Ishikawa (cell line): ENCODE results near the gene IGLON5.

Experiments
- CEBPB ChIP-seq: IDR thresholded peaks from 2 replicates; pipeline ENCODE4 v1.6.1; 2012
- CREB1 ChIP-seq: IDR thresholded peaks from 2 replicates; pipeline ENCODE4 v1.6.1; 2012; ENCODE audit warnings: low read depth
- EGR1 ChIP-seq: IDR thresholded peaks from 2 replicates; pipeline ENCODE4 v1.6.1; 2012
- EP300 ChIP-seq: IDR thresholded peaks from 2 replicates; pipeline ENCODE4 v1.6.1; 2012; ENCODE audit warnings: borderline replicate concordance
- FOXM1 ChIP-seq: IDR thresholded peaks from 2 replicates; pipeline ENCODE4 v1.6.1; 2012; ENCODE audit warnings: low read depth, borderline replicate concordance
- NFIC ChIP-seq: IDR thresholded peaks from 2 replicates; pipeline ENCODE4 v1.6.1; 2012
- RAD21 ChIP-seq: IDR thresholded peaks from 2 replicates; pipeline ENCODE4 v1.6.1; 2012; ENCODE audit warnings: low read depth
- TAF1 ChIP-seq: IDR thresholded peaks from 2 replicates; pipeline ENCODE4 v1.6.1; 2012; ENCODE audit warnings: low read depth, mild to moderate bottlenecking
- TCF12 ChIP-seq: IDR thresholded peaks from 2 replicates; pipeline ENCODE4 v1.6.1; 2012; ENCODE audit warnings: low read depth
- TEAD4 ChIP-seq: IDR thresholded peaks from 2 replicates; pipeline ENCODE4 v1.6.1; 2012
- YY1 ChIP-seq: IDR thresholded peaks from 2 replicates; pipeline ENCODE4 v1.6.1; 2012; ENCODE audit warnings: low read depth
- ZBTB7A ChIP-seq: IDR thresholded peaks from 2 replicates; pipeline ENCODE4 v1.6.1; 2012; ENCODE audit warnings: low read depth
- TF ChIP-seq, protein P1 (sequence below): IDR thresholded peaks from 2 replicates; pipeline ENCODE4 v1.6.1; 2012
- TF ChIP-seq, protein P2 (sequence below): IDR thresholded peaks from 2 replicates; pipeline ENCODE4 v1.6.1; 2012; ENCODE audit warnings: low read depth, mild to moderate bottlenecking
- TF ChIP-seq, protein P3 (sequence below): IDR thresholded peaks from 2 replicates; pipeline ENCODE4 v1.6.1; 2012

The IGLON5 gene

DNA sequence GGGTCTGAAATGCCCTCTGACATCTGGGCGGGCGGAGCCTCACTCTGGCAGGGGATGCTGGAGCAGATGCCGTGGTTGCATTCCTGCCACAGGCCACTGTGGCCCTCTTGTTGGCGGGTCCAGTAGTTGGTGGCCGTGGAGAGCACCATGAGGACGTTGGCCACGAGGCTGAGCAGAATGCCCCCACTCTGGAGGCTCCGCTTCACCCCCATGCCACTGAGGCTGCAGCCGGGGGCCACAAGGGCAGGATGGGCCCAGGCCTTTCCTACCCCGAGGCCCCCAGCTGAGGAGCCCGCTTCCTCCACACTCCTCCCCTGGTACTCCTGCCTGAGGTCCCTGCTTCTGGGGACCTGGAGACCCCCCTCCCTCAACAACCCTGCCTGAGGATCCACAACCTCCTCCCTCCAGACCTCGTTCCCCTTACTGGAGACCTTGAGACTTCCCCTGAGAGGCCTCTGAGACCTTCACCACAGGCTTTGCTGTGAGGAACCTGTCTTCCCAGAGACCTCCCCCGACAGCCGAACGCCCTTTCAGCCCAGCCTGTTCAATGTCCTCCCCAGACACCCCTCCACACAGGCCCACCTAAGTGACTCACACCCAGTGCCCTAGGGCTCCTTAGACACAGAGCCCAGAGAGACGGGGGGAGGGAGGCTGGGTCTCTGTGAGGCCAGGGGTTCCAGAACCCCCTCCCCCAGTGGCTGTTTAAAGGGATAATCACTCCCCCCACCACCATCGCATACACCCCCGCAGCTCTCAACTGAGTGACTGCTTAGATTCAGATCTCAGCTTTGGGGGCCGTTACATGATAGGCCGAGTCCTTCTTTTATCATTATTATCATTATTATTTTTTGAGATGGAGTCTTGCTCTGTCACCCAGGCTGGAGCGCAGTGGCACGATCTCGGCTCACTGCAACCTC is 57.2 kb downstream of the IGLON5 start, which contains the start of gene CLDND2:
TSS of gene CLDND2 (minus strand) at position 638 of the 917 bp plus-strand sequence. CDS start at position 212, 426 bp downstream.
- TF ChIP-seq EP300 = no peak
- no peak for TF ChIP-seq TEAD4
- no peak for TF ChIP-seq CEBPB
- no peak for TF ChIP-seq RAD21
- TF ChIP-seq EGR1 = no peak
- no peak for TF ChIP-seq CREB1
- TF ChIP-seq ZBTB7A = no peak
- TF ChIP-seq FOXM1 = no peak
- TF ChIP-seq, protein P1, sequence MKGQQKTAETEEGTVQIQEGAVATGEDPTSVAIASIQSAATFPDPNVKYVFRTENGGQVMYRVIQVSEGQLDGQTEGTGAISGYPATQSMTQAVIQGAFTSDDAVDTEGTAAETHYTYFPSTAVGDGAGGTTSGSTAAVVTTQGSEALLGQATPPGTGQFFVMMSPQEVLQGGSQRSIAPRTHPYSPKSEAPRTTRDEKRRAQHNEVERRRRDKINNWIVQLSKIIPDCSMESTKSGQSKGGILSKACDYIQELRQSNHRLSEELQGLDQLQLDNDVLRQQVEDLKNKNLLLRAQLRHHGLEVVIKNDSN = no peak
- TF ChIP-seq, protein P2, sequence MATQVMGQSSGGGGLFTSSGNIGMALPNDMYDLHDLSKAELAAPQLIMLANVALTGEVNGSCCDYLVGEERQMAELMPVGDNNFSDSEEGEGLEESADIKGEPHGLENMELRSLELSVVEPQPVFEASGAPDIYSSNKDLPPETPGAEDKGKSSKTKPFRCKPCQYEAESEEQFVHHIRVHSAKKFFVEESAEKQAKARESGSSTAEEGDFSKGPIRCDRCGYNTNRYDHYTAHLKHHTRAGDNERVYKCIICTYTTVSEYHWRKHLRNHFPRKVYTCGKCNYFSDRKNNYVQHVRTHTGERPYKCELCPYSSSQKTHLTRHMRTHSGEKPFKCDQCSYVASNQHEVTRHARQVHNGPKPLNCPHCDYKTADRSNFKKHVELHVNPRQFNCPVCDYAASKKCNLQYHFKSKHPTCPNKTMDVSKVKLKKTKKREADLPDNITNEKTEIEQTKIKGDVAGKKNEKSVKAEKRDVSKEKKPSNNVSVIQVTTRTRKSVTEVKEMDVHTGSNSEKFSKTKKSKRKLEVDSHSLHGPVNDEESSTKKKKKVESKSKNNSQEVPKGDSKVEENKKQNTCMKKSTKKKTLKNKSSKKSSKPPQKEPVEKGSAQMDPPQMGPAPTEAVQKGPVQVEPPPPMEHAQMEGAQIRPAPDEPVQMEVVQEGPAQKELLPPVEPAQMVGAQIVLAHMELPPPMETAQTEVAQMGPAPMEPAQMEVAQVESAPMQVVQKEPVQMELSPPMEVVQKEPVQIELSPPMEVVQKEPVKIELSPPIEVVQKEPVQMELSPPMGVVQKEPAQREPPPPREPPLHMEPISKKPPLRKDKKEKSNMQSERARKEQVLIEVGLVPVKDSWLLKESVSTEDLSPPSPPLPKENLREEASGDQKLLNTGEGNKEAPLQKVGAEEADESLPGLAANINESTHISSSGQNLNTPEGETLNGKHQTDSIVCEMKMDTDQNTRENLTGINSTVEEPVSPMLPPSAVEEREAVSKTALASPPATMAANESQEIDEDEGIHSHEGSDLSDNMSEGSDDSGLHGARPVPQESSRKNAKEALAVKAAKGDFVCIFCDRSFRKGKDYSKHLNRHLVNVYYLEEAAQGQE = no peak
- TF ChIP-seq YY1 = no peak
- no peak for TF ChIP-seq NFIC
- no peak for TF ChIP-seq TAF1
- TF ChIP-seq, protein P3, sequence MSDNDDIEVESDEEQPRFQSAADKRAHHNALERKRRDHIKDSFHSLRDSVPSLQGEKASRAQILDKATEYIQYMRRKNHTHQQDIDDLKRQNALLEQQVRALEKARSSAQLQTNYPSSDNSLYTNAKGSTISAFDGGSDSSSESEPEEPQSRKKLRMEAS = no peak
- TF ChIP-seq TCF12 = no peak

DNA sequence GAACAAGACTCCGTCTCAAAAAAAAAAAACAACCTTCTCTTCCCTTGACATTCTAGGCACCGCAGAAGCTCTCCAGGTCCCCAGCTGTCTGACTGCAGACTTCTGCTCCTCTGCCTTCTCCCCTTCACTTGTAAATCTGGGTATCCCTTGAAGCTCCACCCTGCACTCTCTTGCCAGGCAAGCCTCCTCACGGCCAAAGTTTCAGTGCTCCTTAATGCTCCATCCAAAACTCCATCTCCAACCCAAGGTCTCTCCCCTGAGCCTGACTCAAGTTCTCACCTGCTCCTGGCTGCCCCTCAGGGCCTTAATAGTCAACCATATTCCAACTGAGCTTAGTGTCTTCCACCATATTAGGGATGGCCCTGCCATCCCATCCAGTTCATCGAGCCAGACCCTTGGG is 58.8 kb downstream of the IGLON5 start:
- TF ChIP-seq, protein P1 = no peak
- TF ChIP-seq CREB1 = no peak
- TF ChIP-seq EGR1 = no peak
- TF ChIP-seq TEAD4 = no peak

DNA sequence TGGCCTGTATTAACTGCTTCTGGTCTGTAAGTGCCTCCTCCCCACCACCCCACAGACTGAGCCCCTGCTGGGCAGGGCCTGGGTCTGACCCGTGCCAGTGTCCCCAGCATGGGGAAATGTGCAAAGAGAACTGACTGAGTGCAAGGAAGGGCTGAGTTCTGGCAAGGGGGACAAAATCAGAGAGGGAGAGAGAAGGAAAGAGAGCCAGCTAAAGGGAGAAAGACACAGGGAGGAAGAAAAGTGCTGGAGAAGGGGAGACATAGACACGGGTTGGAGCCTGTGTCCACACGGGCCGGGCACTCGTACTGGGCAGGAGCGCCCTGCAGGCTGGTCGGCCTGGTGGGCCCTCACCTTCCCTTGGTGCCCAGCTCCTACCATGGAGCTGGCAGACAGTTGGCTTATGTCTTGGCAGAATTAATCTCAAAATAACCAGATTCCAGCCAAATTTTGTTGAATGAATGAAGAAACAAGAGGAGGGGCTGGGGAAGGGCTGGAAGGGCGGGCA is 59.8 kb downstream of the IGLON5 start:
- TF ChIP-seq, protein P3 = no peak
- TF ChIP-seq TCF12 (no peak), ZBTB7A (no peak), RAD21 (no peak), TAF1 (no peak)

DNA sequence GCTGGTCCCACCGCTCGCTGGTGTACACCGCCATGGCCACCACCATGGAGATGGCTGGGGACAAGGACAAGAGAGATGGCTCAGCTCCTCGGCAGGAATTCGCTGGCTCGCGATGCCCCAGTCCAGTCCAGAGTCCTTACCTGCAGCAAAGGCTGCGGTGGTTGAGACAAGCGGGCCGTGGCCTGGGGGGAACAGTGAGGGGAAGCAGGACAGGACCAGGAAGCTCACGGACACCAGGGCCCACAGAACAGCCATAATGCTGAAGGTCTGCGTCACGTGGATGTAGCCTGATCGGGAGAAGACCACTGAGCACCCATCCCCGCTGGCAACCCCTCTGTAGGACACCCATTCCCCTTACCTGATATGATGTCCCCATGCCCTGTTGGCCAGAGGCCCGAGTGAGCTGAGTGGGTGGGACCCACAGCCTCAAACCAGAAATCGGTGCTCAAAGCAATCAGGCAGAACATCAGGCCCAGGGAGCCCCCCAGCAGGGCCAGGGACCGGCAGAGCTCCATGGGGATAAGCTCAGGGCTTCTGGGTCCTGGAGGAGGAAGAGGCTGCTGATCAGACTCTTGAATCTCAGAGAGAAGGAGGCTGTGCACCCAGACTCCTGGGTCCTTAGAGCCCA is 60.7 kb downstream of the IGLON5 start:
- no peak for TF ChIP-seq TAF1
- no peak for TF ChIP-seq EGR1
- no peak for TF ChIP-seq CREB1
- TF ChIP-seq YY1 = no peak
- no peak for TF ChIP-seq TCF12
- TF ChIP-seq CEBPB = no peak
- TF ChIP-seq, protein P3 = no peak
- TF ChIP-seq ZBTB7A = no peak
- no peak for TF ChIP-seq RAD21
- TF ChIP-seq, protein P1 = no peak
- TF ChIP-seq EP300 = no peak
- TF ChIP-seq TEAD4 = no peak
- no peak for TF ChIP-seq FOXM1
- TF ChIP-seq, protein P2 = no peak
